Measurements from ENCODE around the gene SPDYE1. TPM values are rescaled to one million over a fixed set of nuclear protein-coding genes. Genes with fewer than 3 reads are reported as not detected.
"Not testable (repeated sequence)": the region's sequence is repeated elsewhere in the genome, so short reads cannot be mapped to it uniquely, and the experiment has no call there.

Gene SPDYE1
- total RNA-seq, 6 donors from 2014 or later = not detected

- ATAC-seq (ENCODE audit: low FRiP score in 2 of 2) = no peak
- no peak overlapping the region for H3K27ac ChIP-seq
Measured at GRCh38 chr7:43960933-43961332, 36.8 kb upstream of the SPDYE1 start.

GRCh38 chr7:43966392-43966791, 31.3 kb upstream of the SPDYE1 start:
- ATAC-seq (ENCODE audit: low FRiP score in 2 of 2) = not testable (repeated sequence)

More at GRCh38 chr7:43960933-43961332, 36.8 kb upstream of the SPDYE1 start:
- TF ChIP-seq POLR2A (IDR thresholded peaks at IDR 0.05) (no peak), EP300 (IDR thresholded peaks at IDR 0.05) (no peak), CTCF (IDR thresholded peaks at IDR 0.05) (no peak), POLR2AphosphoS5 (IDR thresholded peaks at IDR 0.05) (no peak)
- H3K4me3 ChIP-seq = no peak overlapping the region
- WGBS, 2 donors = 37 to 40% methylated on average over 1 of the region's 1 CpG
- peaks cover 0 to 8% (median 0%) of the 10 kb centered on the region in 4 donors for H3K36me3 ChIP-seq
- H3K27me3 ChIP-seq = no peaks in the 10 kb centered on the region
- H3K4me1 ChIP-seq = no peaks in the 10 kb centered on the region
- DNase-seq = no peak
- H3K9me3 ChIP-seq = no peaks in the 10 kb centered on the region

GRCh38 chr7:43968172-43969040, 29.3 kb upstream of the SPDYE1 start:
- WGBS, 2 donors = 75 to 79% methylated on average over 3 to 5 of the region's 20 CpGs
- not testable (repeated sequence) for H3K36me3 ChIP-seq, H3K9me3 ChIP-seq, H3K27me3 ChIP-seq, H3K4me3 ChIP-seq, H3K4me1 ChIP-seq, DNase-seq, H3K27ac ChIP-seq
- ATAC-seq (ENCODE audit: low FRiP score in 2 of 2) = peak; percentile 15 to 76

More at GRCh38 chr7:43966392-43966791, 31.3 kb upstream of the SPDYE1 start:
- H3K27ac ChIP-seq, DNase-seq, H3K4me1 ChIP-seq, H3K27me3 ChIP-seq, H3K9me3 ChIP-seq, H3K36me3 ChIP-seq, H3K4me3 ChIP-seq: not testable (repeated sequence)
- 94 to 100% methylated on average over 2 to 3 of the region's 3 CpGs for WGBS, 2 donors

GRCh38 chr7:43969586-43969985, 28.1 kb upstream of the SPDYE1 start:
- DNase-seq = peak in 1 of 2 donors; percentile 56

GRCh38 chr7:43970698-43971097, 27.0 kb upstream of the SPDYE1 start:
- H3K4me1 ChIP-seq; H3K27ac ChIP-seq; H3K4me3 ChIP-seq; ATAC-seq (ENCODE audit: low FRiP score in 2 of 2); DNase-seq; H3K9me3 ChIP-seq; H3K36me3 ChIP-seq; H3K27me3 ChIP-seq: not testable (repeated sequence)
- WGBS, 2 donors = 94% methylated on average over 3 of the region's 5 CpGs; no CpG with 5 or more reads in 1 of the 2 donors

More at GRCh38 chr7:43969586-43969985, 28.1 kb upstream of the SPDYE1 start:
- peak in 1 of 2 donors; percentile 2 for ATAC-seq (ENCODE audit: low FRiP score in 2 of 2)
- H3K36me3 ChIP-seq, H3K4me3 ChIP-seq, H3K9me3 ChIP-seq, H3K4me1 ChIP-seq, H3K27ac ChIP-seq, H3K27me3 ChIP-seq: not testable (repeated sequence)
- 88 to 94% methylated on average over 1 to 11 of the region's 11 CpGs for WGBS, 2 donors

GRCh38 chr7:43974033-43974573, 23.6 kb upstream of the SPDYE1 start:
- WGBS, 2 donors = 79 to 87% methylated on average over 7 to 8 of the region's 8 CpGs
- H3K27ac ChIP-seq = not testable (repeated sequence)

GRCh38 chr7:43974725-43975482, 22.8 kb upstream of the SPDYE1 start:
- H3K9me3 ChIP-seq; H3K27me3 ChIP-seq; H3K36me3 ChIP-seq; ATAC-seq (ENCODE audit: low FRiP score in 2 of 2); H3K4me1 ChIP-seq; H3K4me3 ChIP-seq: not testable (repeated sequence)
- DNase-seq = peak in 1 of 2 donors; percentile 60
- H3K27ac ChIP-seq = peak overlapping the region in 1 of 4 donors; percentile 11
- 60 to 81% methylated on average over 5 to 10 of the region's 10 CpGs for WGBS, 2 donors

More at GRCh38 chr7:43974033-43974573, 23.6 kb upstream of the SPDYE1 start:
- H3K9me3 ChIP-seq; H3K27me3 ChIP-seq; H3K4me1 ChIP-seq; ATAC-seq (ENCODE audit: low FRiP score in 2 of 2); H3K36me3 ChIP-seq; H3K4me3 ChIP-seq; DNase-seq: not testable (repeated sequence)

Data from upper lobe of left lung (tissue), 6 donors.